ENCODE results near the gene LDLRAD3. TPM values are rescaled to one million over a fixed set of nuclear protein-coding genes. Genes with fewer than 3 reads are reported as not detected.

LDLRAD3 gene
- polyA plus RNA-seq, 1 donor (not counting 4 experiments of a cell fraction or from before 2014, with no cell fraction given) = 13.1 TPM

- TF ChIP-seq EZH2 (IDR thresholded peaks at IDR 0.05; ENCODE audit: low read length) = no peak
- TF ChIP-seq, protein P1, sequence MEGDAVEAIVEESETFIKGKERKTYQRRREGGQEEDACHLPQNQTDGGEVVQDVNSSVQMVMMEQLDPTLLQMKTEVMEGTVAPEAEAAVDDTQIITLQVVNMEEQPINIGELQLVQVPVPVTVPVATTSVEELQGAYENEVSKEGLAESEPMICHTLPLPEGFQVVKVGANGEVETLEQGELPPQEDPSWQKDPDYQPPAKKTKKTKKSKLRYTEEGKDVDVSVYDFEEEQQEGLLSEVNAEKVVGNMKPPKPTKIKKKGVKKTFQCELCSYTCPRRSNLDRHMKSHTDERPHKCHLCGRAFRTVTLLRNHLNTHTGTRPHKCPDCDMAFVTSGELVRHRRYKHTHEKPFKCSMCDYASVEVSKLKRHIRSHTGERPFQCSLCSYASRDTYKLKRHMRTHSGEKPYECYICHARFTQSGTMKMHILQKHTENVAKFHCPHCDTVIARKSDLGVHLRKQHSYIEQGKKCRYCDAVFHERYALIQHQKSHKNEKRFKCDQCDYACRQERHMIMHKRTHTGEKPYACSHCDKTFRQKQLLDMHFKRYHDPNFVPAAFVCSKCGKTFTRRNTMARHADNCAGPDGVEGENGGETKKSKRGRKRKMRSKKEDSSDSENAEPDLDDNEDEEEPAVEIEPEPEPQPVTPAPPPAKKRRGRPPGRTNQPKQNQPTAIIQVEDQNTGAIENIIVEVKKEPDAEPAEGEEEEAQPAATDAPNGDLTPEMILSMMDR (optimal IDR thresholded peaks at IDR 0.05 in 1 of 3, IDR thresholded peaks at IDR 0.05 in 1 of 3, conservative IDR thresholded peaks at IDR 0.05 in 1 of 3; ENCODE audit: extremely low read depth in 1 of 3, insufficient read depth in 2 of 3, low read length in 3 of 3) = no peak
- Histone ChIP-seq H3K36me3 (ENCODE audit: control insufficient read depth in 2 of 2, extremely low read depth in 1 of 2, insufficient read depth in 2 of 2, low read length in 2 of 2) (peaks cover 2 to 6% of the 10 kb centered on the region in 2 experiments), H3K9ac (ENCODE audit: control insufficient read depth, extremely low read depth, insufficient read depth, low read length) (no peak overlapping the region), H3K4me2 (ENCODE audit: control insufficient read depth, extremely low read depth, insufficient read depth, low read depth, low read length) (no peak overlapping the region), H4K20me1 (ENCODE audit: control insufficient read depth, extremely low read depth, insufficient read depth, low read length) (no peaks in the 10 kb centered on the region), H3K9me3 (ENCODE audit: control insufficient read depth, low read depth, low read length) (peaks cover 4% of the 10 kb centered on the region), H3K9me1 (ENCODE audit: control insufficient read depth, extremely low read depth, insufficient read depth, low read length) (no peaks in the 10 kb centered on the region), H3K4me1 (ENCODE audit: control insufficient read depth, extremely low read depth, insufficient read depth, low read length) (no peaks in the 10 kb centered on the region), H3K79me2 (ENCODE audit: control insufficient read depth, insufficient read depth, low read length) (peaks cover 53% of the 10 kb centered on the region), H3K4me3 (ENCODE audit: control insufficient read depth in 2 of 3, extremely low read depth in 1 of 3, insufficient read depth in 2 of 3, low read depth in 1 of 3, low read length in 3 of 3) (no peak overlapping the region), H3K27me3 (ENCODE audit: control insufficient read depth, extremely low read depth, insufficient read depth, low read length) (no peaks in the 10 kb centered on the region), H3K27ac (ENCODE audit: control insufficient read depth, insufficient read depth, low read length) (no peak overlapping the region), H2AFZ (ENCODE audit: control insufficient read depth, low read length) (no peak overlapping the region)
- dilution Hi-C loops (cut with MboI; ENCODE audit: extremely low pct_ligation_motif_present, low sequenced_read_pairs) = no loop called here
- no peak for DNase-seq (ENCODE audit: low read depth, low spot score)
- FAIRE-seq = no peak
These were observed 34.3 kb downstream of the LDLRAD3 start for GRCh38 chr11:35978183-35978582.

DNA sequence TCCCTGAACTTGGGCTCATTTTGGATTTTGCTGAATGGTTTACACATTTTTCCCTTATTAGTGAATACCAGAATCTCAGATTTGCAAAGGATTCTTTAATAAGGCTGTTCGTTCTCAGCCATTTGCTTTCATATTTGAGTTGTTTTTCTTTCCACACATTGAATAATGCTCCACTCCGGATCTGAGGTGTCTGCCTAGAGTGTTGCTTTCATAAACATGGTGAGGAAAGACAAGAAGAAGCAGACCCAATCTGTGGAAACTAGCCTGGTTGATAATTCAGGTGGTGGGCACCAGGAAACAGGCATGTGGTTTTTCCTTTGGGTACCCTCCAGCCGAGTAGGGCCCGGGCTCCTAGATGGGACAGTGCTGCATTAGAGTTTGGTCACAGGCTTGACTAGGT lies 35.0 kb downstream of the LDLRAD3 start:
- TF ChIP-seq, protein P1 (optimal IDR thresholded peaks at IDR 0.05 in 1 of 3, IDR thresholded peaks at IDR 0.05 in 1 of 3, conservative IDR thresholded peaks at IDR 0.05 in 1 of 3; ENCODE audit: extremely low read depth in 1 of 3, insufficient read depth in 2 of 3, low read length in 3 of 3) = no peak
- no peak for TF ChIP-seq EZH2 (IDR thresholded peaks at IDR 0.05; ENCODE audit: low read length)
- H3K4me3 ChIP-seq (ENCODE audit: control insufficient read depth in 2 of 3, extremely low read depth in 1 of 3, insufficient read depth in 2 of 3, low read depth in 1 of 3, low read length in 3 of 3) = no peak overlapping the region
- DNase-seq (ENCODE audit: low read depth, low spot score) (no peak), FAIRE-seq (no peak)
- no peak overlapping the region for H3K9ac ChIP-seq (ENCODE audit: control insufficient read depth, extremely low read depth, insufficient read depth, low read length)
- no peaks in the 10 kb centered on the region for H4K20me1 ChIP-seq (ENCODE audit: control insufficient read depth, extremely low read depth, insufficient read depth, low read length)
- peaks cover 2 to 6% of the 10 kb centered on the region in 2 experiments for H3K36me3 ChIP-seq (ENCODE audit: control insufficient read depth in 2 of 2, extremely low read depth in 1 of 2, insufficient read depth in 2 of 2, low read length in 2 of 2)
- no peak overlapping the region for H2AFZ ChIP-seq (ENCODE audit: control insufficient read depth, low read length)
- no peak overlapping the region for H3K27ac ChIP-seq (ENCODE audit: control insufficient read depth, insufficient read depth, low read length)
- dilution Hi-C loops (cut with MboI; ENCODE audit: extremely low pct_ligation_motif_present, low sequenced_read_pairs) = no loop called here
- H3K27me3 ChIP-seq (ENCODE audit: control insufficient read depth, extremely low read depth, insufficient read depth, low read length) = no peaks in the 10 kb centered on the region
- peaks cover 4% of the 10 kb centered on the region for H3K9me3 ChIP-seq (ENCODE audit: control insufficient read depth, low read depth, low read length)
- no peaks in the 10 kb centered on the region for H3K4me1 ChIP-seq (ENCODE audit: control insufficient read depth, extremely low read depth, insufficient read depth, low read length)
- H3K4me2 ChIP-seq (ENCODE audit: control insufficient read depth, extremely low read depth, insufficient read depth, low read depth, low read length) = no peak overlapping the region
- H3K79me2 ChIP-seq (ENCODE audit: control insufficient read depth, insufficient read depth, low read length) = peaks cover 52% of the 10 kb centered on the region
- no peaks in the 10 kb centered on the region for H3K9me1 ChIP-seq (ENCODE audit: control insufficient read depth, extremely low read depth, insufficient read depth, low read length)

Measured in keratinocyte (primary cell).